ENCODE results near the gene INCENP.
A peak's percentile ranks its signal among the peaks of the same experiment; 100 is the strongest.

Gene INCENP

DNA sequence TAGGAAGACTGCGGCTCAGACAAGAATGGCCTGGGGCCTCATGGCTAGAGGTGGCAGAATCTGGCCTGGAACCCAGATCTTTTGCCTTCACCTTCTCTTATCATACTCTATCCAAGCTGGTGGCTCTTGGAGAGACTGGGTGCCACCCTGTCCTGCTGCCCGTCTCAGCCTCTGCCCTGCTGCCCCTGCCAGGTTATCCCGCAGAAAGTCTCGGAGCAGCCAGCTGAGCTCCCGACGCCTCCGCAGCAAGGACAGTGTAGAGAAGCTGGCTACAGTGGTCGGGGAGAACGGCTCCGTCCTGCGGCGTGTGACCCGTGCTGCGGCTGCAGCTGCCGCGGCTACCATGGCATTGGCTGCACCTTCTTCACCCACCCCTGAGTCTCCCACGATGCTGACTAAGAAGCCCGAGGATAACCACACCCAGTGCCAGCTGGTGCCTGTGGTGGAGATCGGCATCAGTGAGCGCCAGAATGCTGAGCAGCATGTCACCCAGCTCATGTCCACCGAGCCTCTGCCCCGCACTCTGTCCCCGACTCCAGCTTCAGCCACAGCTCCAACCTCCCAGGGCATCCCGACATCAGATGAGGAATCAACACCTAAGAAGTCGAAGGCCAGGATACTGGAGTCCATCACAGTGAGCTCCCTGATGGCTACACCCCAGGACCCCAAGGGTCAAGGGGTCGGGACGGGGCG lies 5.9 kb downstream of the INCENP start:
- H3K36me3 Mint-ChIP-seq (ENCODE audit: low read depth) = peaks cover 70% of the 10 kb centered on the region
- intact Hi-C loops (cut with micrococcal nuclease) = no loop called here
- H3K9me3 Mint-ChIP-seq = no peaks in the 10 kb centered on the region
- no peak overlapping the region for H3K27ac Mint-ChIP-seq
- H3K27me3 Mint-ChIP-seq = no peaks in the 10 kb centered on the region
- H3K4me3 Mint-ChIP-seq = no peak overlapping the region
- peaks cover 36% of the 10 kb centered on the region for H3K4me1 Mint-ChIP-seq (ENCODE audit: low read depth)

DNA sequence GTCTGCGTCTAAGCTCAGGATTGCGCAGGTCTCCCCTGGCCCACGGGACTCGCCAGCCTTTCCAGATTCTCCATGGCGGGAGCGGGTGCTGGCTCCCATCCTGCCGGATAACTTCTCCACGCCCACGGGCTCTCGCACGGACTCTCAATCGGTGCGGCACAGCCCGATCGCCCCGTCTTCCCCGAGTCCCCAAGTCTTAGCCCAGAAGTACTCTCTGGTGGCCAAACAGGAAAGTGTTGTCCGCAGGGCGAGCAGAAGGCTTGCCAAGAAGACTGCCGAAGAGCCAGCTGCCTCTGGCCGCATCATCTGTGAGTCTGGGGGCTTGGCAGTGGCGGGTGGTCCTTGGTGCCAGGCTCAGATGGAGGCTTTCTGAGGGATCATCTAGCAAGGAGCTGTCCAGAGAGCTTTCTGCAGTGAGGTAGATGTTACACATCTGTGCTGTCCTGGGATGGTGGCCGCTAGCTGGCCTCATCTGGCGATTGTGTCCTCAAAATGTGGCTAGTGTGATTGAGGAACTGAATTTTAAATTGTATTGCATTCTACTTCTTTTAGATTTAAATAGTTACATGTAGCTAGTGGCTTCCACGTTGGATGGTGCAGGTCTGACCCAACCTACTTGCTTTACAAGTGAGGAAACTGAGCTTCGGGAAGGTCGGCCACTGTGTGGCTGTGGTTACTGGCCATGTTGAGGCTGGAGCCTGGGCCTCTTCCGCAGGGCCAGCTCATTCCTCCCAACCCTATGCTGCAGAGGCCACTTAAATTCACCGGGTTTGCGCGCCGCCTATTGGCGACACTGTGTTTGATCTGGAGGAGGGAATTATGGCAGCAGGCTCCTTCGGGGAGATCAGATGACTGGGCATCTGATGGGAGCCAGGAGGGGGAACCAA lies 6.7 kb downstream of the INCENP start:
- peaks cover 78% of the 10 kb centered on the region for H3K36me3 Mint-ChIP-seq (ENCODE audit: low read depth)
- H3K27ac Mint-ChIP-seq = no peak overlapping the region
- intact Hi-C loops (cut with micrococcal nuclease) = no loop called here

DNA sequence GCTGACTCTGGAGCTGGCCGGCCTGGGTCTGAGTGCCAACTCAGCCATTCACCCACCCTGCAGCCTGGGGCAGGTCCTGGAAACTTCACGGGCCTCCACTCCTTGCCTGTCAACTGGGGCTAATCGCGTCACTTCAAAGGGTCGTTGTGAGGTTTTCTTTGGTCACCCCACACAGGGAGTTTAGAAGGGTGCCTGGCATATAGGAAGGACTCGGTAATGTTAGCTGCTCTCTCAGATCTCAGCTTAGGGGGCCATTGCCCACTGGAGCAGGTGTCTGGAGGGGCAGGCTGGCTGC lies 7.3 kb downstream of the INCENP start:
- Mint-ChIP-seq H3K27me3 (no peaks in the 10 kb centered on the region), H3K27ac (no peak overlapping the region), H3K36me3 (ENCODE audit: low read depth) (peaks cover 79% of the 10 kb centered on the region), H3K9me3 (no peaks in the 10 kb centered on the region), H3K4me3 (no peak overlapping the region), H3K4me1 (ENCODE audit: low read depth) (peaks cover 22% of the 10 kb centered on the region)
- intact Hi-C loops (cut with micrococcal nuclease) = no loop called here

More for the DNA sequence above, 6.7 kb downstream of the INCENP start:
- H3K9me3 Mint-ChIP-seq = no peaks in the 10 kb centered on the region
- H3K4me3 Mint-ChIP-seq = no peak overlapping the region
- peaks cover 28% of the 10 kb centered on the region for H3K4me1 Mint-ChIP-seq (ENCODE audit: low read depth)
- no peaks in the 10 kb centered on the region for H3K27me3 Mint-ChIP-seq

DNA sequence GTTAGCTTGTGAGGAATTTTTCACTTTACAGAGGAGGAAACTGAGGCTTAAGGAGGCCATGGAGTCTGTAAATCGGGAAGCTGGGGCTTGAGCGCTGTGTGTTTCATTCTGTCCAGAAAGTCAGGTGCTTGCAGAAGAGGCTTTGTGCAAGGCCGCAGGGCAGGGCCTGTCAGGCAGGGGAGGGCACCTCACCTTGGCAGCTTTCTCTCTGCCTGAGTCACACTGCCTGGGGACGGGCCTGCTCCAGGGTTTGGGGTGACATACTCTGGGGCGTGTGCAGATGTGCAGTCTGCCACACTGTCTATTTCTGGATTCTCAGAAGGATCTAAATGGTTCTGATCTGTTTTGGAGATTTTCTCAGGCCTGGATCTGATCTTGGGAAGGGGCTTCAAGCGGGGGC lies 8.4 kb downstream of the INCENP start:
- H3K4me1 Mint-ChIP-seq (ENCODE audit: low read depth) = peaks cover 24% of the 10 kb centered on the region
- no peaks in the 10 kb centered on the region for H3K27me3 Mint-ChIP-seq
- intact Hi-C loops (cut with micrococcal nuclease) = no loop called here
- peaks cover 85% of the 10 kb centered on the region for H3K36me3 Mint-ChIP-seq (ENCODE audit: low read depth)
- H3K27ac Mint-ChIP-seq = no peak overlapping the region
- no peak overlapping the region for H3K4me3 Mint-ChIP-seq
- no peaks in the 10 kb centered on the region for H3K9me3 Mint-ChIP-seq

DNA sequence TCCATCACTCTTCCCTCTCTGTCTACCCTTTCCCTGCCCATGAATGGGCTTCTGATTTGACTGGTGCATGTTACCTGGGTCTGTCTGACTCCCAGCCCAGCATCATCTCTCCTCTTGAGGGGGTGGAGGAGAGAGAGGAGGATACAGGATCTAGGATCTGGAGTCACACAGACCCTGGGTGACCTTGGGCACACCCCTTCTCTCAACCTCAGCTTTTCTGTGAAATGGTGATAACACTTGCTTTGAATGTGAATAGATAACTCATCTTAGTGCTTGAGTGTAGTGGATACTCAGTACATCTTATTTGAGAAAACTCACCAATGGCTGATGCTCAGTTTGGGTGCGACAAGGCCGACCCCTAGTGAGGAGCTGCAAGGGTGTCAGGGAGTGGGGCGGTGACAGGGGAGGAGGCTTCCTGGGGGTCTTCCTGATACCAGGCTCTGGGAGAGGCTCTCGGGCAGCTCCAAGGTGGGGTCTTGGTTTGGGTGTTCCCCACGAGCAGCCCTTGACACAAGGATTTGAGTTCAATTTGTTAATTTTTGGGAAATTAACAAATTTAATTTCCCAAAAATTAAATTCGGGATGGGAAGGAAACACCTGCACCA lies 9.0 kb downstream of the INCENP start:
- Mint-ChIP-seq H3K4me1 (ENCODE audit: low read depth) (peaks cover 24% of the 10 kb centered on the region), H3K4me3 (no peak overlapping the region), H3K27me3 (no peaks in the 10 kb centered on the region), H3K36me3 (ENCODE audit: low read depth) (peaks cover 88% of the 10 kb centered on the region), H3K9me3 (no peaks in the 10 kb centered on the region), H3K27ac (peak overlapping the region; percentile 11)
- intact Hi-C loops (cut with micrococcal nuclease) = no loop called here

DNA sequence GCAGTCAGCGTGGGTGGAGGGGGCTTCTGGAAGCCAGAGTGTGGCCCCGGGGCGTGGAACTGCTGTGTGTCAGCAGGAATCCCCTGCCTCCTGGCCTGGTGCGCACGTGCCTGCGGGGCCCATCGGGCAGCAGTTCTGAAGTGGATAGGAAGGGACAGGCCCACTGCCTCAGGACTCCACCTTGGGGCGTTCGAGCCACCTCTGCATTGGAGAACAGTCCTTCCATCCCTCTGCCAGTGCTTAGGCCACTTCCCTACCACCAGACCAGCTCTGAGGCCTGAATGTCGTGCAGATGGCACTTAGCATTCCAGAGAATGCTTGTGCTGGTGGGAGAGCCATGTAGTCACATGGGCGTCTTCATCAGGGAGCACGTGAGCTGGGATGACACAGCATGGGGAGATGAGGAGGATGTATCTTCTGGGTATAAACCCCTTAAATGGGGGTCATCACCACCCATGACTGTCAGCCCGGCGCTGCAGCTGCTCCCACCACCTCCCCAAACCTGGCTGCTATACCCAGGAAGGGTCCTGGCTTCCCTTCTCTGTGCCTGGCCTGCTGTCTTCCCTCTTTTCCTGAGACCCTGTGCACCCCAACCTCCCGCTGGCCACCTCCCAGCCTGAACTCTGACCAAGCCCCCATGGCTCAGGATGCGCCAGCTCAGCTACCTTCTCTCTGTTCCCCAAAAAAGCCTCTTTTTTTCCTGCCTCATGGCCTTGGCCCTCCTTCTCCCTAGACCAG lies 9.7 kb downstream of the INCENP start:
- Mint-ChIP-seq H3K4me1 (ENCODE audit: low read depth) (peaks cover 24% of the 10 kb centered on the region), H3K27ac (peak overlapping the region; percentile 18), H3K36me3 (ENCODE audit: low read depth) (peaks cover 88% of the 10 kb centered on the region), H3K4me3 (no peak overlapping the region), H3K9me3 (no peaks in the 10 kb centered on the region), H3K27me3 (no peaks in the 10 kb centered on the region)
- intact Hi-C loops (cut with micrococcal nuclease) = no loop called here

DNA sequence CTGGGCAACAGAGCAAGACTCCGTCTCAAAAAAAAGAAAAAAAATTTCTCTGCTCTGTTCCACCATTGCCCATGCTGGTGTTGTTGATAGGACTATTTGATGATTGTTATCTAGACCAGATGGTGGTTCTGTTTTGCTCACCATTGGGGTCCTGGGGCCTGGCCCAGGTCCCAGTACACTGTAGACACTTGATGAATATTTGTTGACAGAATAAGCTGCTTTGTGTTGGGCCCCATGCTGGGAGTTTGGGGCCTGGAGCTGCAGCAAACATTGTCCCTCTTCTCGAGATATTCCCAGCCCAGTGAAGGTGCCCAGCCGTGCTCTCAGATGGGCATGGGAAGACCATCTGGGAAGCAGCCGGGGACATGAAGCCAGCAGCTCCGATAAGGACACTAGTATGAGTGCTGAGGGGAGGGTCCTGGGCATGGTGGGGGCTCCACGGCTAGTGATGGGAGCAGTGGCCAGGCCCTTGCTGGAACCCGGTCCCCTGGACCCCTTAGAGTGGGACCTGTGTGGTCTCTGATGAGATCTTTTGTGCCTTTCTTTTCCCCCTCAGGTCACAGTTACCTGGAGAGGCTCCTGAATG lies 13.6 kb downstream of the INCENP start:
- Mint-ChIP-seq H3K27me3 (no peaks in the 10 kb centered on the region), H3K4me1 (ENCODE audit: low read depth) (peaks cover 22% of the 10 kb centered on the region), H3K9me3 (no peaks in the 10 kb centered on the region), H3K27ac (peak overlapping the region; percentile 7), H3K4me3 (no peak overlapping the region), H3K36me3 (ENCODE audit: low read depth) (peaks cover 90% of the 10 kb centered on the region)
- intact Hi-C loops (cut with micrococcal nuclease) = no loop called here

DNA sequence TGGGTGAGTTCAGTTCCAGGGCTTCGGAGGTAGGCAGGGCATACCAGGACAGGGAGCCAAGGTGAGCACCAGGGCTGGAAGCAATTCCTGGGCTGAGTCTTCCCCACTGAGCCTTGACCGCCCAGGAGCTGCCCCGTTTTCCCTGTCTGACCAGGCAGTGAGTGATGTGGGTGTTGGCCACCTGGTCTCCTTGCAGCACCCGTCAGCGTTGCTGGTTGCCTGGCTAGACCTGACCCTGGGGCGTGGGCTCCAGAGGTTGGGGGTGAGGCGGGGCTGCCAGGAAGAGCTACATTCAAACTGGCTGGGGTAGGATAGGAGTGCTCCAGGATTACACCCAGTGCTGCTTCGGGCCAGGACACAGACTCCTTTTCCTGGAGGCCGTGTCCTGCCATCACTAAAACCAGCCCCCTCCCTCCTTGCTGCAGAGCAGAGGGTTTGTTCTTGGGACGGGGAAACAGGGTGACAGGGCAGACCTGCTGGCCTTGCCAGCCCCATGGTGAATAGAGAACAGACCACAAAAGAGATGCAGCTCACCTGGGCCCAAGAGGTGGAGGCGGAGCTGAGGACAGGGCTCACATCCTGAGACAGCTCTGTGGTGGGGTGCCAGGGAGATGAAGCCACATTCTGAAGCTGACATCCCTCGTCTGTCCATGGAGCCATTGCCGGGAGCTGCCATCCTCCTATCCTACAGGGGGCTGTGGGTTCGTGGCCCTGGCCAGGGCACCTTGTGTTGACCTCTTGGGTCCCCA lies 14.2 kb downstream of the INCENP start:
- intact Hi-C loops (cut with micrococcal nuclease) = no loop called here
- Mint-ChIP-seq H3K27me3 (no peaks in the 10 kb centered on the region), H3K4me1 (ENCODE audit: low read depth) (peaks cover 15% of the 10 kb centered on the region), H3K9me3 (no peaks in the 10 kb centered on the region), H3K36me3 (ENCODE audit: low read depth) (peaks cover 90% of the 10 kb centered on the region), H3K27ac (no peak overlapping the region), H3K4me3 (no peak overlapping the region)

DNA sequence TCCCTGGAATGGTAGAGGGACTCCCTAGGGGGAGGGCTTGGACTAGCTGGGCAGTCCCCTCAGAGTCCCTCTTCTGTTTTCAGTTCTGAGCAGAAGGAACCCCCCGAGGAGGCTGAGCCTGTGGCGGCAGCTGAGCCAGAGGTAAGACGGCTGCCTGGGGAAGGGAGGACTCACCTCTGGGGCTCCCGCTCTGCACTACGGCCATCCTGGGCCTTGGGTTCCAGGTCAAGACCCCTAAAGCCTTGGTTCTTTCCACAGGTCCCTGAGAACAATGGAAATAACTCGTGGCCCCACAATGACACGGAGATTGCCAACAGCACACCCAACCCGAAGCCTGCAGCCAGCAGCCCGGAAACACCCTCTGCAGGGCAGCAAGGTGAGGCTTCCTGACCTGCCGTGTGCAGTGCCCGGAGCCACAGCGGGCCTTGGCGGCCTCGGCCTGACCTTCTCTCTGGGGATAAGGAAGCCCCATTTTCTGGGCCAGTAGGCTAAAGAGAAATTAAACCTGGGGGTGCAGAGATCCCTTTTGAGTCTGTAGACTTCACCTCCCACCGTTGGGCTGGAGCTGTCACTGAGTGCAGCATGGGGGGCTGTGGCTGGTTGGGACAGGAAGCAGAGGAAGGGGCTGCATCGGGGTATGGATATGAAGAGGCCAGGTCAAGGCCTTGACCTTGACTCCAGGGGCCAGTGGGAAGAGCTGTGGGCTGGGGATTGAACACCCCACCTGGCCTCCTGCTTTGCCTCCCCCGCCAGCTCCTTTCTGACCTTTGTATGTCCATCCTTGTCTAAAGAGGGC lies 15.0 kb downstream of the INCENP start:
- Mint-ChIP-seq H3K9me3 (no peaks in the 10 kb centered on the region), H3K27ac (no peak overlapping the region), H3K4me1 (ENCODE audit: low read depth) (peaks cover 7% of the 10 kb centered on the region), H3K27me3 (no peaks in the 10 kb centered on the region), H3K36me3 (ENCODE audit: low read depth) (peaks cover 90% of the 10 kb centered on the region), H3K4me3 (no peak overlapping the region)
- intact Hi-C loops (cut with micrococcal nuclease) = no loop called here

DNA sequence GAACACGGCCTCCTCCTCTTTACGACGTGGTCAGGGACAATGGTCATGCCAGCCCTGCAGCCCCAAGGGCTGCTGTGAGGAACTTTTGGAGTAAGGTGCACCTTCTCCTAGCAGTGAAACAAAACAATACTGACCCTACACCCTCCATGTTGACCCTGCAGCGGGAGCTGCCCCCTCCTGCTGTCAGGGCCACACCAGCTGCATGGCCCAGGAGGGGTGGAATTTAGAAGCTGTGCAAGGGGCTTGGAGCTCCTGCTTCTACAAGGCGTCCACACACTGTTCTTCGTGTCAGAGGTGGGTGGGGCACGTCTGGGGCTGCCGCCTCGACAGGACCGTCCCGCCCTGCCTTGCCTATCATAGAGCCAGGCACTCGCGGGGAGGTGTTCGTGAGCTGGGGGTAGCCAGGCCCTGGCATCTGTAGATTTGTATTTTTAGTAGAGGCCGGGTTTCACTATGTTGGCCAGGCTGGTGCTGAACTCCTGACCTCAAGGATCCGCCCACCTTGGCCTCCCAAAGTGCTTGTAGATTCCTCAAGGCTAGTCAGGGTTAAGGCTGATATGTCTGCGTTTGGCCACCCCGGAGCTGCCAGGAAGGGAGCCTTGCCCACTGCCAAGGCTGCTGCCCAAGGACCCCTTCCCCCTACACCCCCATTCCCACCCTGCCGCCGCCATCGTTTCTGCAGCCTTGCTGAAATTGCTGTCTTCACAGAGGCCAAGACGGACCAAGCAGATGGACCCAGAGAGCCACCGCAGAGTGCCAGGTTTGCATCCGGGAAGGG lies 15.9 kb downstream of the INCENP start:
- intact Hi-C loops (cut with micrococcal nuclease) = no loop called here
- no peak overlapping the region for H3K27ac Mint-ChIP-seq
- no peaks in the 10 kb centered on the region for H3K9me3 Mint-ChIP-seq
- H3K36me3 Mint-ChIP-seq (ENCODE audit: low read depth) = peaks cover 90% of the 10 kb centered on the region
- H3K4me3 Mint-ChIP-seq = no peak overlapping the region
- H3K27me3 Mint-ChIP-seq = no peaks in the 10 kb centered on the region
- peaks cover 5% of the 10 kb centered on the region for H3K4me1 Mint-ChIP-seq (ENCODE audit: low read depth)

DNA sequence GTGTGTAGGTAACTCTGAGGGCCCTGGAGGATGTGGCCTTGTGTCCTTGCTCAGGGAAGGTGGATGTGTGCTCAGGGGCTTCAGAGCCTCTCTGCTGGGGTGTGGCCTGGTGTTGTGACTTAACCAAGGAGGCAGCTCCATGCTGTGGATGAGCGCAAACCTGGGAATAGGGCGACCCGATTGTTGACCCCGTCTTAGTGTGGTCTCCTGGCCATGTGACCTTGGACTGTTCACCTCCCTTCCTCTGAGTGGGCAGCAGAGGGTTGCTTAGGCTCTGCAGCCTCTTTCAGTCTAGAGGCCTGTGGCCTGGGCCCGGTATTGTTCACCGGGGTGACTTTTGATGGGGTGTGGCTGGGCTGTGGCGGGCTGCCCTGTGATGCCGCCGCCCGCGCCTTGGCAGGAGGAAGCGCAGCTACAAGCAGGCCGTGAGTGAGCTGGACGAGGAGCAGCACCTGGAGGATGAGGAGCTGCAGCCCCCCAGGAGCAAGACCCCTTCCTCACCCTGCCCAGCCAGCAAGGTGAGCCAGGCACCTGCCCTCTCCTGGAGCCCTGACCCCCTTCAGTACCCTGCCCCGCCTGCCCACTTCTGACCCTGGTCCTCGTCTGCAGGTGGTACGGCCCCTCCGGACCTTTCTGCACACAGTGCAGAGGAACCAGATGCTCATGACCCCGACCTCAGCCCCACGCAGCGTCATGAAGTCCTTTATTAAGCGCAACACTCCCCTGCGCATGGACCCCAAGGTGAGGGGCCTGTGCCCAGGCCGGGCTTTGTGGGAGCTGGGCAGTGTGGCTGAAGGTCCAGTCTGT lies 16.7 kb downstream of the INCENP start:
- peaks cover 90% of the 10 kb centered on the region for H3K36me3 Mint-ChIP-seq (ENCODE audit: low read depth)
- no peaks in the 10 kb centered on the region for H3K27me3 Mint-ChIP-seq
- peaks cover 5% of the 10 kb centered on the region for H3K4me1 Mint-ChIP-seq (ENCODE audit: low read depth)
- H3K4me3 Mint-ChIP-seq = no peak overlapping the region
- no peaks in the 10 kb centered on the region for H3K9me3 Mint-ChIP-seq
- H3K27ac Mint-ChIP-seq = no peak overlapping the region
- intact Hi-C loops (cut with micrococcal nuclease) = no loop called here
